Gastrocnemius medialis (tissue), 4 donors: ENCODE data around the gene OBI1. TPM values are rescaled to one million over a fixed set of nuclear protein-coding genes. Genes with fewer than 3 reads are reported as not detected.

Experiments
- ATAC-seq, 2 donors: fragments of 150-250 bp; one replicate each; pipeline ENCODE4 v1.9.1; 2016
- DNase-seq, 2 donors: peaks; one replicate each; pipeline ENCODE4 v3.0.0-alpha.2; 2019
- H3K27ac ChIP-seq, 4 donors: fragments of 200-600 bp; sonication (generic); 1 replicate in 1 of 4; 2 replicates in 3 of 4; pipeline ENCODE4 v1.5.1; 2016 to 2018; ENCODE audit warnings: mild to moderate bottlenecking in 2 of 4, moderate library complexity in 1 of 4
- H3K27me3 ChIP-seq, 3 donors: fragments of 200-600 bp; sonication (generic) in 2 of 3; 1 replicate in 1 of 3; 2 replicates in 2 of 3; pipeline versions ENCODE4 v1.5.1 to v1.6.0; 2016 to 2019; ENCODE audit warnings: mild to moderate bottlenecking in 1 of 3, moderate library complexity in 1 of 3
- H3K36me3 ChIP-seq, 2 donors: fragments of 200-600 bp; sonication (generic) in 1 of 2; one replicate each; pipeline ENCODE4 v1.5.1; 2017 to 2018
- H3K4me1 ChIP-seq, 2 donors: fragments of 200-600 bp; sonication (generic) in 1 of 2; one replicate each; pipeline ENCODE4 v1.5.1; 2016 to 2017; ENCODE audit warnings: mild to moderate bottlenecking in 2 of 2
- H3K4me3 ChIP-seq, 4 donors: fragments of 200-600 bp; sonication (generic) in 3 of 4; 1 replicate in 1 of 4; 2 replicates in 3 of 4; pipeline ENCODE4 v1.5.1; 2016 to 2019; ENCODE audit warnings: mild to moderate bottlenecking in 2 of 4
- H3K9me3 ChIP-seq, 3 donors: fragments of 200-600 bp; sonication (generic) in 2 of 3; 1 replicate in 1 of 3; 2 replicates in 2 of 3; pipeline ENCODE4 v1.5.1; 2016 to 2019
- POLR2A ChIP-seq, 2 donors: fragments of 450-650 bp; IDR thresholded peaks; one replicate each; pipeline ENCODE4 v1.6.1; 2017; ENCODE audit warnings: antibody characterized with exemption in 2 of 2, mild to moderate bottlenecking in 2 of 2, moderate library complexity in 2 of 2
- in situ Hi-C, 4 donors: fragments of 200-750 bp; cut with MboI; loops; one replicate each; pipeline versions ENCODE4 v1.15.0 to v1.8.0; 2017; ENCODE audit warnings: low sequenced_read_pairs in 4 of 4
- intact Hi-C: fragments of 100-400 bp; cut with DNase I; formaldehyde crosslinking; loops from one replicate; pipeline ENCODE4 v1.15.1; 2023; ENCODE audit warnings: low total_unique reads
- total RNA-seq, 4 donors: library from RNA; depleted of rRNA; stranded (reverse); fragments of >200 nt; gene quantifications; one replicate each; pipeline versions ENCODE4 v1.1.0 to v1.2.3, GENCODE V29; 2016
- TF ChIP-seq, protein P1 (sequence below), 5 experiments: fragments of 450-650 bp in 3 of 5; fragments of 200-600 bp in 2 of 5; sonication (generic) in 2 of 5; IDR thresholded peaks in 4 of 5; conservative IDR thresholded peaks in 1 of 5; 1 replicate in 4 of 5; 2 replicates in 1 of 5; pipeline ENCODE4 v1.5.1; 2016 to 2019; ENCODE audit warnings: antibody characterized with exemption in 5 of 5, mild to moderate bottlenecking in 3 of 5, moderate library complexity in 3 of 5

OBI1 gene
- total RNA-seq, 4 donors from 2014 or later = 4.8 to 6.7 (median 5.8) TPM

DNA sequence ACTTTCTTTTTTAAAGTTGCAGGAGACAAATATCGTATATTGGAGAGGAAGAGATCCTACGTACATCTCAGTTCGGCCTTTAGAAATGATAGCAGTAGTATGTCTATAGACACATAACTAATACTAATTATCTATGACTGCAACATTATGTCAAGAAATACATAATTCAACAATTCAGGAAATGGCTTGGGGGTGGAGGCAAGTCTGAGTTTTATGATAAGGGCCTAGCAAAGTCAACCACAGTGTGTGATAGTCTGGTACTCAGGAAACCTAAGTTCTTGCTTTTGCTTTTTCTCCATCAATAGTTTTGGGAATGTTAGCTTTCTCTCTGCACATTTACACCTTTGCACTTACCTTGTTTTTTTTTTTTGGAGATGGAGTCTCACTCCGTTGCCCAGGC is 27.5 kb upstream of the OBI1 start:
- intact Hi-C loops (no loop called here), in situ Hi-C loops (no loop called here)
- TF ChIP-seq POLR2A (IDR thresholded peaks at IDR 0.05) = no peak
- TF ChIP-seq, protein P1, sequence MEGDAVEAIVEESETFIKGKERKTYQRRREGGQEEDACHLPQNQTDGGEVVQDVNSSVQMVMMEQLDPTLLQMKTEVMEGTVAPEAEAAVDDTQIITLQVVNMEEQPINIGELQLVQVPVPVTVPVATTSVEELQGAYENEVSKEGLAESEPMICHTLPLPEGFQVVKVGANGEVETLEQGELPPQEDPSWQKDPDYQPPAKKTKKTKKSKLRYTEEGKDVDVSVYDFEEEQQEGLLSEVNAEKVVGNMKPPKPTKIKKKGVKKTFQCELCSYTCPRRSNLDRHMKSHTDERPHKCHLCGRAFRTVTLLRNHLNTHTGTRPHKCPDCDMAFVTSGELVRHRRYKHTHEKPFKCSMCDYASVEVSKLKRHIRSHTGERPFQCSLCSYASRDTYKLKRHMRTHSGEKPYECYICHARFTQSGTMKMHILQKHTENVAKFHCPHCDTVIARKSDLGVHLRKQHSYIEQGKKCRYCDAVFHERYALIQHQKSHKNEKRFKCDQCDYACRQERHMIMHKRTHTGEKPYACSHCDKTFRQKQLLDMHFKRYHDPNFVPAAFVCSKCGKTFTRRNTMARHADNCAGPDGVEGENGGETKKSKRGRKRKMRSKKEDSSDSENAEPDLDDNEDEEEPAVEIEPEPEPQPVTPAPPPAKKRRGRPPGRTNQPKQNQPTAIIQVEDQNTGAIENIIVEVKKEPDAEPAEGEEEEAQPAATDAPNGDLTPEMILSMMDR (IDR thresholded peaks at IDR 0.05 in 4 of 5, conservative IDR thresholded peaks at IDR 0.05 in 1 of 5) = no peak
- ATAC-seq (no peak), DNase-seq (no peak)
- H3K9me3 ChIP-seq = no peaks in the 10 kb centered on the region
- H3K27me3 ChIP-seq = no peaks in the 10 kb centered on the region
- H3K27ac ChIP-seq = no peak overlapping the region
- H3K4me1 ChIP-seq = no peaks in the 10 kb centered on the region
- H3K36me3 ChIP-seq = no peaks in the 10 kb centered on the region
- no peak overlapping the region for H3K4me3 ChIP-seq

DNA sequence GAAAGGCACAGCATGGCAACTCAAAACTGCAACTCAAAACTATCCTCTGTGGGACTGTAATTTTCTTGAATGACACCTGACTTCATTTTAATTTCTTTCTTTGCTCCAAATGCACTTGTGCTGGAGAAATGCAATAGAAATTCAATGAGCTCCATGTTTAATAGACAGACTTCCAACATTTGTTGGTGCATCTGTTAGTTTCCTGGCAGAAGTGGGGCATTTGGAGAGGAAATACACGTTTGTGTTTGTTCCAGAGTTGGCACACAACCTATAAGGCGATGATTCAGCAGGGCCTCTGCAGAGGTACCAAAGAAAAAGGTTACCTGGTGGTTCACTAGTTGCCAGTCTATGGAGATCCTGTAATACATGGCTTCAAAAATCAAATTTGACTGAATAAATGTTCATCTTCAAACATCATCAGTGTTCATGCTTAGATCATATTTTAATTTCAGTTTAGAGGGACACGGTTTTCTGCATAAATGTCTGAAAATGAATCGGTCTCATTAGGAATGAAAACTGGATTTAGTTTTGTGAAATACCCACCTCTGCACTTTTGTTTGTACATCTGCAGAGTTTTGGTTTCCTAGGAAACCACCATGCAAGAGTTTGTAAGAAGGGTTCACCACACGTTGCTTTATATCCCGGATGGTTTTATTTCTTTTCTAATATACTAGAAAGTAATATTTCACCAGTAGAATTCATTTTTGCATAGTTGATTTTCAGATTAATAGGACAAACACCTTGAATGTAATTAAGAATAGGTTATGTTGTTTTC is 21.8 kb upstream of the OBI1 start:
- in situ Hi-C loops (no loop called here), intact Hi-C loops (no loop called here)
- Histone ChIP-seq H3K9me3 (no peaks in the 10 kb centered on the region), H3K4me1 (no peaks in the 10 kb centered on the region), H3K4me3 (no peak overlapping the region), H3K27ac (no peak overlapping the region), H3K27me3 (no peaks in the 10 kb centered on the region), H3K36me3 (no peaks in the 10 kb centered on the region)
- ATAC-seq (no peak), DNase-seq (no peak)
- TF ChIP-seq POLR2A (IDR thresholded peaks at IDR 0.05) = no peak
- TF ChIP-seq, protein P1 (IDR thresholded peaks at IDR 0.05 in 4 of 5, conservative IDR thresholded peaks at IDR 0.05 in 1 of 5) = no peak

DNA sequence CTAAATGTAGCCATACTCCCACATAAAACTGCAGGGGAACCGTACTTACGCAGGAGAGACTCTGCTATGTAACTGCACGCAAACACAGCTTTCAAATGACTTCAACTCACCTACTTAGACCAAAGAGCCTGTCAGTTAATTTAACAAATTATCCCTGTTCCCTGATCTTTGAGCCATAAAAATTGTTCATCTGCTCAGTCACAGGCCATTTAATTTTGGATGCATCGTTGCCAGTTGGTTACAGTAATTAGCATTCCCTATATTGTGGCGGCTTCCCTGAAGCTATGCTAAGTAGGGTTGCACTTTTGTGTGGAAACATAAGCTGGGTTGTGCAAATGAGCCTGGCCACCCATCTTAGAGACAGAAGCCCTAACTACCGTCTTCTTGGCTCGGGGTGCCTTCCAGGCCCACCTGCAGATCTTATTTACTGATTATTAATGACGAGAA is 21.2 kb upstream of the OBI1 start:
- Histone ChIP-seq H3K36me3 (no peaks in the 10 kb centered on the region), H3K9me3 (no peaks in the 10 kb centered on the region), H3K27ac (no peak overlapping the region), H3K27me3 (no peaks in the 10 kb centered on the region), H3K4me1 (no peaks in the 10 kb centered on the region), H3K4me3 (no peak overlapping the region)
- intact Hi-C loops = no loop called here
- DNase-seq (no peak), ATAC-seq (no peak)
- in situ Hi-C loops = no loop called here
- TF ChIP-seq, protein P1 (IDR thresholded peaks at IDR 0.05 in 4 of 5, conservative IDR thresholded peaks at IDR 0.05 in 1 of 5) = no peak
- TF ChIP-seq POLR2A (IDR thresholded peaks at IDR 0.05) = no peak

DNA sequence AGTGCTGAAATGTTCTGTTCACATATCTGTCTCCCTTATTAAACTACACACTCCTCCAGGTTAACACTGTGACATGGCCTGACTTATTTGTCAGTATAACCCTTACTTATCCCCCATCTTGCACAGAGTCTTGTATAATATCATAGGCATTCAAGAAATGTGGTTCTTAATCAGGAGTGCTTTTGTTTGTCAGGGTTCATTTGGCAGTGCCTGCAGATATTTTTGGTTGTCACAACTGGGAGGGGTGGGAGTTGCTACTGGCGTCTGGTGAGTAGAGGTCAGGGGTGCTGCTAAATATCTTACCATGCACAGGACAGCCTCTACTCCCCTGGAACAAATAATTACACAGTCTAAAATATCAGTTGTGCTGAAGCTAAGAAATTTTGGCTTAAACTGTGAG is 20.4 kb upstream of the OBI1 start:
- Histone ChIP-seq H3K9me3 (no peaks in the 10 kb centered on the region), H3K27ac (no peak overlapping the region), H3K4me3 (no peak overlapping the region), H3K36me3 (no peaks in the 10 kb centered on the region), H3K27me3 (no peaks in the 10 kb centered on the region), H3K4me1 (no peaks in the 10 kb centered on the region)
- DNase-seq (no peak), ATAC-seq (no peak)
- intact Hi-C loops (no loop called here), in situ Hi-C loops (no loop called here)
- no peak for TF ChIP-seq POLR2A (IDR thresholded peaks at IDR 0.05)
- TF ChIP-seq, protein P1 (IDR thresholded peaks at IDR 0.05 in 4 of 5, conservative IDR thresholded peaks at IDR 0.05 in 1 of 5) = no peak
